Duodenal mucosa (tissue), 2 donors: ENCODE data around the gene NCDN.
"Not testable (repeated sequence)": the region's sequence is repeated elsewhere in the genome, so short reads cannot be mapped to it uniquely, and the experiment has no call there.

Experiments used
- H3K27ac ChIP-seq: one replicate; pipeline ENCODE4 v1.7.0; 2013; ENCODE audit warnings: low read depth, low read length
- H3K27me3 ChIP-seq, 2 donors: one replicate each; pipeline ENCODE4 v1.7.0; 2013; ENCODE audit warnings: low read length in 2 of 2, control low read depth in 1 of 2; ENCODE audit not compliant: insufficient read depth in 2 of 2, control insufficient read depth in 1 of 2
- H3K36me3 ChIP-seq, 2 donors: one replicate each; pipeline ENCODE4 v1.7.0; 2013; ENCODE audit warnings: low read length in 2 of 2, control low read depth in 1 of 2; ENCODE audit not compliant: insufficient read depth in 2 of 2, control insufficient read depth in 1 of 2
- H3K4me1 ChIP-seq, 2 donors: one replicate each; pipeline ENCODE4 v1.7.0; 2013; ENCODE audit warnings: low read length in 2 of 2, control low read depth in 1 of 2; ENCODE audit not compliant: insufficient read depth in 2 of 2, control insufficient read depth in 1 of 2
- H3K4me3 ChIP-seq, 2 donors: one replicate each; pipeline ENCODE4 v1.7.0; 2013; ENCODE audit warnings: low read length in 2 of 2, low read depth in 1 of 2
- H3K9ac ChIP-seq, 2 donors: one replicate each; pipeline ENCODE4 v1.7.0; 2013; ENCODE audit warnings: low read length in 2 of 2, low read depth in 1 of 2
- H3K9me3 ChIP-seq, 2 donors: one replicate each; pipeline ENCODE4 v1.7.0; 2013; ENCODE audit warnings: low read length in 2 of 2, control low read depth in 1 of 2; ENCODE audit not compliant: control insufficient read depth in 1 of 2

The NCDN gene

DNA sequence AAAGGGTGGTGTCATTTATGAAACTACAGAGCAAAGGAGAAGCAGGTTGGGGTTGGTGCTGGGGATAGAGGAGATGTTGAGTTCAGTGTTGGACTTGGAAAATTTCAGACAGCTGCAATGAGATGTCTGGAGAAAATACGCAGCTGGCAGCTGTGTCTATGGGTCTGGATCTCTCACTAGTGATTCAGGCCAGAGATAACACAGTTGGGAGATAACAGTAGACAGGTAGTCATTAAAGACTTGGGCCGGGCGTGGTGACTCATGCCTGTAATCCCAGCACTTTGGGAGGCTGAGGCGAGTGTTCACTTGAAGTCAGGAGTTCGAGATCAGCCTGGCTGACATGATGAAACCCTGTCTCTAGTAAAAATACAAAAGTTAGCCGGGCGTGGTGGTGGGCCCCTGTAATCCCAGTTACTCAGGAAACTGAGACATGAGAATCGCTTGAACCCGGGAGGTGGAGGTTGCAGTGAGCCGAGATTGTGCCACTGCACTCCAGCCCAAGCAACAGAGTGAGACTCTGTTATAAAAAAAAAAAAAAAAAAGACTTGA, 13.1 kb downstream of the NCDN start:
- Histone ChIP-seq H3K27me3 (peaks cover 28 to 38% of the 10 kb centered on the region in 2 donors), H3K27ac (no peak overlapping the region), H3K9me3 (no peaks in the 10 kb centered on the region), H3K4me1 (peaks cover 7 to 10% of the 10 kb centered on the region in 2 donors), H3K9ac (no peak overlapping the region), H3K4me3 (no peak overlapping the region), H3K36me3 (peaks cover 0 to 6% of the 10 kb centered on the region in 2 donors)

- H3K4me3 ChIP-seq: no peak overlapping the region
- H3K36me3 ChIP-seq: peaks cover 0 to 6% of the 10 kb centered on the region in 2 donors
- H3K4me1 ChIP-seq: peaks cover 7 to 10% of the 10 kb centered on the region in 2 donors
- H3K9me3 ChIP-seq: no peaks in the 10 kb centered on the region
- H3K9ac ChIP-seq: no peak overlapping the region
- H3K27me3 ChIP-seq: peaks cover 28 to 40% of the 10 kb centered on the region in 2 donors
- H3K27ac ChIP-seq: no peak overlapping the region
Observed at GRCh38 chr1:35571263-35571662, 13.7 kb downstream of the NCDN start.

- Histone ChIP-seq H3K9ac (no peak overlapping the region), H3K27me3 (peaks cover 31 to 44% of the 10 kb centered on the region in 2 donors), H3K36me3 (no peaks in the 10 kb centered on the region), H3K9me3 (no peaks in the 10 kb centered on the region), H3K27ac (no peak overlapping the region), H3K4me3 (no peak overlapping the region), H3K4me1 (peaks cover 8 to 10% of the 10 kb centered on the region in 2 donors)
Observed at GRCh38 chr1:35572296-35572695, 14.7 kb downstream of the NCDN start.

GRCh38 chr1:35573198-35574124, 15.9 kb downstream of the NCDN start, which contains the start of gene TFAP2E:
TSS of gene TFAP2E (plus strand) at chr1:35573314. CDS start at chr1:35573578, 264 bp downstream.
- Histone ChIP-seq H3K27ac (no peak within 1 kb of the TSS), H3K4me3 (peak within 1 kb of the TSS; percentile 25 to 61), H3K9ac (peak within 1 kb of the TSS in 1 of 2 donors; percentile 3), H3K4me1 (peaks cover 15 to 20% of the 10 kb centered on the region in 2 donors), H3K36me3 (no peaks in the 10 kb centered on the region), H3K27me3 (peaks cover 35 to 44% of the 10 kb centered on the region in 2 donors), H3K9me3 (no peaks in the 10 kb centered on the region)

DNA sequence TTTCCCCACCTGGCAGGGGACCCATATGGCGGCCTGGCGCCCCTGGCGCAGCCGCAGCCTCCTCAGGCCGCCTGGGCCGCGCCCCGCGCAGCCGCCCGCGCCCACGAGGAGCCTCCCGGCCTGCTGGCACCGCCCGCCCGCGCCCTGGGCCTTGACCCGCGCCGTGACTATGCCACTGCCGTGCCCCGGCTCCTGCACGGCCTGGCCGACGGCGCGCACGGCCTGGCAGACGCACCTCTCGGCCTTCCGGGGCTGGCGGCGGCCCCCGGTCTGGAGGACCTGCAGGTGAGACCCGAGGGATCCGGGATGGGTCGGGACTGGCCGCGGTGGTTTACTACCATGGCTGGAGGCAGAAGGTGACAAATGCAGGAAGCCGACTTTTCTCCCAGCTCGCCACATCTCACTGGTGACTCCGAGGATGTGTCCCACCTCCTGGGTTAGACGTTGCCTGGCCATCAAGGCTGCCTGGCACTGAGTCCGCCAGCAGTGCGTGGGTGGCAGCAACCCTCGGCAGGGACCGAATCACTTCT, 16.6 kb downstream of the NCDN start:
- no peaks in the 10 kb centered on the region for H3K36me3 ChIP-seq
- H3K4me1 ChIP-seq: peaks cover 15 to 21% of the 10 kb centered on the region in 2 donors
- H3K4me3 ChIP-seq: no peak overlapping the region
- no peaks in the 10 kb centered on the region for H3K9me3 ChIP-seq
- no peak overlapping the region for H3K9ac ChIP-seq
- H3K27ac ChIP-seq: no peak overlapping the region
- peaks cover 35 to 44% of the 10 kb centered on the region in 2 donors for H3K27me3 ChIP-seq

GRCh38 chr1:35574655-35575415, 17.2 kb downstream of the NCDN start:
- Histone ChIP-seq H3K9ac (no peak overlapping the region), H3K4me3 (no peak overlapping the region), H3K9me3 (no peaks in the 10 kb centered on the region), H3K27ac (no peak overlapping the region), H3K27me3 (peaks cover 35 to 44% of the 10 kb centered on the region in 2 donors), H3K36me3 (no peaks in the 10 kb centered on the region), H3K4me1 (peaks cover 15 to 21% of the 10 kb centered on the region in 2 donors)

DNA sequence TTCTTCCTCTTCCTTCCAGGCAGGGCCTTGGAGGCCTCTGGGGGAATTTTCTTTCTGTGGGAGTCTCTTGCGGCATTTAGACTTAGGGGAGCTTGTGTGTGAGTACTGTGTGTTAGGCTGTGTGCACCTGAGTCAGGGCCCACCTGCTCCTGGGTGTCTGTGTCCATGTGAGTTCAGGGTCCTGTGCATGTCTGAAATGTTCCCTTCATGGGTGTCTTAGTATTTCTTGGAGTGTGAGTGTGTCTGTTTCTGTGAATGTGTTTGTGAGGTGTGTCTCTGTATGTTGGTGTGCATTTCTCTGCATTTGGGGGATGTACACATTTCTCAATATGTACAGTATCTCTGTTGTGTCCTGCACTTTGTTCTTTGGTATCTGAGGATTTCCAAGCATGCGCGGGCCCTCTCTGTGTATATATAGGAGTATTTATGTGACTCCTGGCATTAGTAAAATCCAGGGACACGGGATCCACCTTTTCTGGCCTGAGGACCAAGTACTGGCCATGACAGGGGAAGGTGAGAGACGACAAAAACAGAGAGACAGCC, 17.9 kb downstream of the NCDN start:
- Histone ChIP-seq H3K4me1 (peaks cover 15 to 21% of the 10 kb centered on the region in 2 donors), H3K9me3 (no peaks in the 10 kb centered on the region), H3K36me3 (no peaks in the 10 kb centered on the region), H3K9ac (no peak overlapping the region), H3K27ac (no peak overlapping the region), H3K4me3 (no peak overlapping the region), H3K27me3 (peaks cover 35 to 44% of the 10 kb centered on the region in 2 donors)

GRCh38 chr1:35576061-35576765, 18.6 kb downstream of the NCDN start:
- H3K27ac ChIP-seq: no peak overlapping the region
- peaks cover 33 to 41% of the 10 kb centered on the region in 2 donors for H3K27me3 ChIP-seq
- no peak overlapping the region for H3K9ac ChIP-seq
- H3K9me3 ChIP-seq: no peaks in the 10 kb centered on the region
- peaks cover 15 to 21% of the 10 kb centered on the region in 2 donors for H3K4me1 ChIP-seq
- no peak overlapping the region for H3K4me3 ChIP-seq
- no peaks in the 10 kb centered on the region for H3K36me3 ChIP-seq

DNA sequence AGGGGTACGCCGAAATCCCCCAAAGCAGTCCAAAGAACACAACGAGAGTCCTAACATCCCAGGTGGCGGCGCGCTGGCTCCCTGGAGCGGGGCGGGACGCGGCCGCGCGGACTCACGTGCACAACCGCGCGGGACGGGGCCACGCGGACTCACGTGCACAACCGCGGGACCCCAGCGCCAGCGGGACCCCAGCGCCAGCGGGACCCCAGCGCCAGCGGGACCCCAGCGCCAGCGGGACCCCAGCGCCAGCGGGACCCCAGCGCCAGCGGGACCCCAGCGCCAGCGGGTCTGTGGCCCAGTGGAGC, 19.1 kb downstream of the NCDN start:
- H3K27ac ChIP-seq, H3K36me3 ChIP-seq, H3K9ac ChIP-seq, H3K9me3 ChIP-seq, H3K4me3 ChIP-seq: not testable (repeated sequence)
- H3K27me3 ChIP-seq: peaks cover 28 to 36% of the 10 kb centered on the region in 2 donors
- peaks cover 15 to 21% of the 10 kb centered on the region in 2 donors for H3K4me1 ChIP-seq
